Activated B cell treated with CpG ODN at 0.5 μM for 24 hours (primary cell): ENCODE measurements around the gene RFTN1. TPM values are rescaled to one million over a fixed set of nuclear protein-coding genes. Genes with fewer than 3 reads are reported as not detected.
A peak's percentile ranks its signal among the peaks of the same experiment; 100 is the strongest.

Source experiments
- ATAC-seq: fragments of 200-7000 bp; cut with Tn5 transposase; one replicate; pipeline ENCODE4 v1.10.0; 2021; ENCODE audit warnings: low read depth, mild to moderate bottlenecking, moderate library complexity
- CTCF ChIA-PET: fragments of 350-600 bp; sonication (Branson Sonifier 250); formaldehyde crosslinking; loops from one replicate; lab custom pipeline; 2021; ENCODE audit warnings: antibody characterized with exemption; lab: Charles Lee
- POLR2A ChIA-PET: fragments of 350-600 bp; sonication (Branson Sonifier 250); formaldehyde crosslinking; loops from one replicate; lab custom pipeline; 2021; ENCODE audit warnings: antibody characterized with exemption; lab: Charles Lee
- DNase-seq: peaks from one replicate; pipeline ENCODE4 v3.0.0; 2022
- H3K27ac Mint-ChIP-seq: one replicate; pipeline ENCODE4 v1.8.0; 2020; ENCODE audit warnings: mixed read lengths
- H3K27me3 Mint-ChIP-seq: one replicate; pipeline ENCODE4 v1.8.0; 2021; ENCODE audit warnings: mixed read lengths
- H3K36me3 Mint-ChIP-seq: one replicate; pipeline ENCODE4 v1.8.0; 2021; ENCODE audit warnings: low read depth, mixed read lengths
- H3K4me1 Mint-ChIP-seq: one replicate; pipeline ENCODE4 v1.8.0; 2021; ENCODE audit warnings: mixed read lengths
- H3K4me3 Mint-ChIP-seq: one replicate; pipeline ENCODE4 v1.8.0; 2020; ENCODE audit warnings: mild to moderate bottlenecking, mixed read lengths
- H3K9me3 Mint-ChIP-seq: one replicate; pipeline ENCODE4 v1.8.0; 2020; ENCODE audit warnings: mixed read lengths
- intact Hi-C: fragments of 100-400 bp; cut with micrococcal nuclease; formaldehyde crosslinking; loops from one replicate; pipeline ENCODE4 v1.15.1; 2024
- total RNA-seq: library from RNA; stranded (reverse); gene quantifications from 2 replicates; pipeline ENCODE4 v1.2.3, GENCODE V29; 2022
- TF ChIP-seq, protein P1 (sequence below): fragments of 200-600 bp; IDR thresholded peaks from one replicate; pipeline ENCODE4 v1.8.0; 2022; ENCODE audit warnings: antibody characterized with exemption, mild to moderate bottlenecking

The RFTN1 gene
- total RNA-seq, 1 donor from 2014 or later: 365 TPM

DNA sequence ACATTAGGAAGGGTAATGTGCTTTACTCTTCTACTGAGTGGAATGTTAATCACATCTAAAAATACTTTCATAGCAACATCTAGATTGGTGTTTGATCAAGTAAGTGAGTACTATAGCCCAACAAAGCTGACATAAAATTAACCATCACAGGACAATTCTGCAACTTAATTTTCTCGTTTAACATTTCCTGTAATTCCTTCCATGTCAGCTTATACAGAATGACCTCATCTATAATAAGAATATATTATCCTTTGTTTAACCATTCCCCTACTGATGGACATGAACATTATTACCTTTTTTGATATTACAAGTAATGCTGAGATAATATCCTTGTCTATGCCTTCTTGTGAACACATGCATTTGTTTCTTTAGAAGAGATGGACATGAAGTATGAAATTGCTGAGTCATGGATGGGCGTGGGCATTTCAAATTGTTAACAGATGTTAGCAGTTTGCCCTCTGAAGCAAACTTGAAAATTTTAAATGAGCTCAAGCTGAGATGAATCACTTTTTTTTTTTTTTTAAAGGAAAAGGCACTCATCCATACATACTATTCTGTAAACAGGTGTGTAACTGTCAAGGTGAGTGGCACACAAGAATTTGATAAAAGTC lies 163.4 kb downstream of the RFTN1 start:
- H3K9me3 Mint-ChIP-seq: no peaks in the 10 kb centered on the region
- ATAC-seq (no peak), DNase-seq (no peak)
- TF ChIP-seq, protein P1, sequence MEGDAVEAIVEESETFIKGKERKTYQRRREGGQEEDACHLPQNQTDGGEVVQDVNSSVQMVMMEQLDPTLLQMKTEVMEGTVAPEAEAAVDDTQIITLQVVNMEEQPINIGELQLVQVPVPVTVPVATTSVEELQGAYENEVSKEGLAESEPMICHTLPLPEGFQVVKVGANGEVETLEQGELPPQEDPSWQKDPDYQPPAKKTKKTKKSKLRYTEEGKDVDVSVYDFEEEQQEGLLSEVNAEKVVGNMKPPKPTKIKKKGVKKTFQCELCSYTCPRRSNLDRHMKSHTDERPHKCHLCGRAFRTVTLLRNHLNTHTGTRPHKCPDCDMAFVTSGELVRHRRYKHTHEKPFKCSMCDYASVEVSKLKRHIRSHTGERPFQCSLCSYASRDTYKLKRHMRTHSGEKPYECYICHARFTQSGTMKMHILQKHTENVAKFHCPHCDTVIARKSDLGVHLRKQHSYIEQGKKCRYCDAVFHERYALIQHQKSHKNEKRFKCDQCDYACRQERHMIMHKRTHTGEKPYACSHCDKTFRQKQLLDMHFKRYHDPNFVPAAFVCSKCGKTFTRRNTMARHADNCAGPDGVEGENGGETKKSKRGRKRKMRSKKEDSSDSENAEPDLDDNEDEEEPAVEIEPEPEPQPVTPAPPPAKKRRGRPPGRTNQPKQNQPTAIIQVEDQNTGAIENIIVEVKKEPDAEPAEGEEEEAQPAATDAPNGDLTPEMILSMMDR: no peak
- H3K36me3 Mint-ChIP-seq: peaks cover 98% of the 10 kb centered on the region
- no peak overlapping the region for H3K27ac Mint-ChIP-seq
- H3K4me3 Mint-ChIP-seq: no peak overlapping the region
- CTCF ChIA-PET: no interaction called here
- intact Hi-C loops: no loop called here
- H3K4me1 Mint-ChIP-seq: no peaks in the 10 kb centered on the region
- no peaks in the 10 kb centered on the region for H3K27me3 Mint-ChIP-seq
- POLR2A ChIA-PET: no interaction called here

DNA sequence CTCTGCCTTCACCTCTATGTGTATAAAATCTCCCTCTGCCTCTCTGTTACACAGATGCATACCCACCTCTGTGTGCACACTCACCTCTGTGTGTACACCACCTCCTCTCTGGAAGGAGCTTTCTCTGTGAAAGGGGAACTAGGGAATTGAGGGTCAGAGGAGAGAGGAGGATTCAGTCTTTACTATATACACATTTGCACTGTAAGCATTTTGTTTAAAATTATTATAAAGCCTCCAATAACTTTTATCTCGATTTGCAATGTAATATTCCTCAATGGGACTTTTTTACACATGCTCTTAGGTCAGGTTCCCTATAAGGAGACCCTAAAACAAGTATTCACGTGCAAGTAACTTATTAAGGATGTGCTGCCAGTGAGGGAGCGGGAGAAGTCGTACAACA lies 166.0 kb downstream of the RFTN1 start:
- DNase-seq (no peak), ATAC-seq (no peak)
- Mint-ChIP-seq H3K4me3 (no peak overlapping the region), H3K4me1 (peaks cover 3% of the 10 kb centered on the region), H3K27me3 (no peaks in the 10 kb centered on the region), H3K27ac (no peak overlapping the region), H3K9me3 (no peaks in the 10 kb centered on the region), H3K36me3 (peaks cover 91% of the 10 kb centered on the region)
- ChIA-PET CTCF (no interaction called here), POLR2A (no interaction called here)
- TF ChIP-seq, protein P1: no peak
- intact Hi-C loops: no loop called here

DNA sequence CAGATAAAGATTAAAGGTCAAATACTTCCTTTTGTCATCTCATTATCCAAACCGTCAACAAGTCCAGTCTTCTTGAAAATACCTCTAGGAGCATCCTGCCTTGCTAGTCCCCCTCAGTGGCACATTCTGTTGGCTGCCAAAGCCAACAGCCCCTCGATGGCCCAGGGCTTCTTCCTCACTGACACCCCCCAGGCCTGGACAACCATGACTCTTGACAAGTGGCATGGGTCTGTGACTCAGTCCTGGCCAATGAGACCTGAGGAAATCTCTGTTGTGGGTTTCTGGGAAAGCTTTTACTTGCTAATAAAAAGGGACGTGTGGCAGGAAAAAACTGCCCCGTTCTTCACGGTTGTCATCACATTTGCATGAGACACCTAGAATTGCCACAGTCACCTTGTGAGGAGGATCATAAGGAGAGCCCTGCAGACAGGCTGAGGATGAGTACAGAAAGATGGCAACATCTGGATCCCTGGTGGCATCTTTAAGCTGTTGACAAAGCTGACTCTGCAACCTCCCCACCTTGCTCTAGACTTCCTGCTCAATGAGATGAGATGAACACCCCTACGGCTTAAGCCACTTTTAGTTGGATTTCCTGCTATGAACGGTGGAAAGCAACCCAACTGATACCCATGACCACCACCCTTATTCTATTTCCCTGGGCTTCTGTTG lies 167.0 kb downstream of the RFTN1 start:
- ATAC-seq: no peak
- no peaks in the 10 kb centered on the region for H3K27me3 Mint-ChIP-seq
- peaks cover 3% of the 10 kb centered on the region for H3K4me1 Mint-ChIP-seq
- TF ChIP-seq, protein P1: no peak
- intact Hi-C loops: no loop called here
- peaks cover 81% of the 10 kb centered on the region for H3K36me3 Mint-ChIP-seq
- DNase-seq: no peak
- no peaks in the 10 kb centered on the region for H3K9me3 Mint-ChIP-seq
- no peak overlapping the region for H3K4me3 Mint-ChIP-seq
- H3K27ac Mint-ChIP-seq: no peak overlapping the region
- ChIA-PET CTCF (no interaction called here), POLR2A (interaction anchor here (0.6 kb wide), 1 partner anchor 10 kb away, joined by 5 read pairs; no protein-coding TSS in a partner anchor)

DNA sequence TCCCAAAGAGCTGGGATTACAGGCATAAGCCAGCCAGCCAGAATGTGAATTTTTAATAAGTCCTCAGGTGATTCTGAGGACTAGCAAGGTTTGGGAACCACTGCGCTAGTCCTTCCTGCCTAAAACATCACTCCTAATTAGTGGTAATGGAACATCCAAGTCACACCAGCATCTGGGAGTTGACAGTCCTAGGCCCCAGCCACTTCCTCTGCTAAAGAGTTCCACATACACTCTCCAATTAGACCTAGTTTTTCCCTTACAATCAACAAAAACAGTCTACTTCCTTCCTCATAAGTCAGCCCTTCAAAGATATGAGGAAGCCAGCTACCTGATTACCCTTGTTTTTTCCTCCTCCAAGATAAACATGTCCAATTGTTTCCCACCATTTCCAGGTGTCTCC lies 170.4 kb downstream of the RFTN1 start:
- DNase-seq: no peak
- no peak overlapping the region for H3K4me3 Mint-ChIP-seq
- ATAC-seq: no peak
- intact Hi-C loops: no loop called here
- CTCF ChIA-PET: no interaction called here
- POLR2A ChIA-PET: no interaction called here
- H3K27ac Mint-ChIP-seq: no peak overlapping the region
- peaks cover 68% of the 10 kb centered on the region for H3K36me3 Mint-ChIP-seq
- H3K4me1 Mint-ChIP-seq: peaks cover 28% of the 10 kb centered on the region
- H3K27me3 Mint-ChIP-seq: no peaks in the 10 kb centered on the region
- TF ChIP-seq, protein P1: no peak
- H3K9me3 Mint-ChIP-seq: no peaks in the 10 kb centered on the region

DNA sequence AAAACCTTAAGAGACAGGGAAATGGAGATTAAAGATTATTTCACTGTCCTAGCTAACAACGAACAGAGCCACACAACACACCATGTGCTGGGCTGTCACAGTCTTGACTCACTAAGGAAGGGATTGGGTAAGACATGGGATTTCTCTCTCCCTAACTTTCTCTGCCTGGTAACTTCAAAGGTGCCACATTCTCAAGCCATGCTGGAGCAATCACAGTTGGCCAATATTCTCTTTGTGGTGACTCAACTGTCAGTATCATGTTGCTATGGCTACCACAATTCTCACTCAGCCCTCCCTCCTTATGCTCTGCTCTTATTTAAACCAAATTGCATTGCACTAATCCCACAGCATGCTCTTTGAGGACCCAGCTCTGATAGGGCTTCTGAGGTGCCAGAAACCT lies 174.5 kb downstream of the RFTN1 start:
- DNase-seq (no peak), ATAC-seq (peak; percentile 47)
- ChIA-PET CTCF (no interaction called here), POLR2A (interaction anchor here (1.0 to 1.5 kb wide), 2 partner anchors 48 to 173 kb away, joined by 3 read pairs; no protein-coding TSS in a partner anchor)
- peak overlapping the region; percentile 32 for H3K27ac Mint-ChIP-seq
- no peaks in the 10 kb centered on the region for H3K27me3 Mint-ChIP-seq
- H3K36me3 Mint-ChIP-seq: peaks cover 58% of the 10 kb centered on the region
- TF ChIP-seq, protein P1: no peak
- H3K9me3 Mint-ChIP-seq: no peaks in the 10 kb centered on the region
- no peak overlapping the region for H3K4me3 Mint-ChIP-seq
- intact Hi-C loops: no loop called here
- H3K4me1 Mint-ChIP-seq: peaks cover 33% of the 10 kb centered on the region
